IPS DF 6.9 (cell line): Measurements from ENCODE around the gene IFIT3.

Experiments used
- DNase-seq: peaks from one replicate; pipeline ENCODE4 v3.0.0-alpha.2; 2013; ENCODE audit warnings: low read depth, low spot score
- H3K27ac ChIP-seq: one replicate; pipeline ENCODE4 v1.5.1; 2013; ENCODE audit warnings: low read length, control low read depth
- H3K27me3 ChIP-seq: 2 replicates; pipeline ENCODE4 v1.6.1; 2013; ENCODE audit warnings: mild to moderate bottlenecking, low read length; ENCODE audit not compliant: control insufficient read depth, insufficient read depth
- H3K36me3 ChIP-seq: 2 replicates; pipeline ENCODE4 v1.6.1; 2013; ENCODE audit warnings: low read length; ENCODE audit not compliant: control insufficient read depth, insufficient read depth
- H3K4me1 ChIP-seq: 2 replicates; pipeline ENCODE4 v1.6.1; 2013; ENCODE audit warnings: low read length; ENCODE audit not compliant: control insufficient read depth, insufficient read depth
- H3K4me3 ChIP-seq: 2 replicates; pipeline ENCODE4 v1.5.1; 2013; ENCODE audit warnings: mild to moderate bottlenecking, low read length
- H3K9me3 ChIP-seq: 2 replicates; pipeline ENCODE4 v1.6.1; 2013; ENCODE audit warnings: low read length, inconsistent platforms; ENCODE audit not compliant: control insufficient read depth, insufficient read depth
- WGBS: extraction: QIAGEN DNeasy Blood & Tissue Kit; methylation state at CpG from one replicate; pipeline ENCODE4 v1.1.7; 2013; ENCODE audit warnings: mixed read lengths, missing lambda C conversion rate; ENCODE audit not compliant: insufficient read length, insufficient coverage; 5-methylcytosine and 5-hydroxymethylcytosine counted together

IFIT3 gene

GRCh38 chr10:89374713-89375141 lies 46.9 kb downstream of the IFIT3 start:
- Histone ChIP-seq H3K27ac (no peak overlapping the region), H3K4me1 (no peaks in the 10 kb centered on the region), H3K9me3 (no peaks in the 10 kb centered on the region), H3K27me3 (no peaks in the 10 kb centered on the region), H3K36me3 (no peaks in the 10 kb centered on the region), H3K4me3 (no peak overlapping the region)
- no peak for DNase-seq

GRCh38 chr10:89377705-89378637 lies 50.2 kb downstream of the IFIT3 start, which contains the start of gene IFIT1B:
TSS of gene IFIT1B (plus strand) at chr10:89378056. CDS start at chr10:89378136, 80 bp downstream.
- no peaks in the 10 kb centered on the region for H3K36me3 ChIP-seq

GRCh38 chr10:89379103-89379502 lies 51.3 kb downstream of the IFIT3 start:
- no peak overlapping the region for H3K27ac ChIP-seq
- DNase-seq = no peak

More at GRCh38 chr10:89377705-89378637, 50.2 kb downstream of the IFIT3 start, which contains the start of gene IFIT1B:
- Histone ChIP-seq H3K4me3 (no peak within 1 kb of the TSS), H3K4me1 (no peaks in the 10 kb centered on the region), H3K27ac (no peak within 1 kb of the TSS), H3K9me3 (no peaks in the 10 kb centered on the region), H3K27me3 (no peaks in the 10 kb centered on the region)
- WGBS = no CpG with 5 or more reads among the region's 5 CpGs
- no peak for DNase-seq

GRCh38 chr10:89382757-89383156 lies 55.0 kb downstream of the IFIT3 start:
- H3K27me3 ChIP-seq = no peaks in the 10 kb centered on the region
- H3K4me3 ChIP-seq = no peak overlapping the region
- H3K36me3 ChIP-seq = no peaks in the 10 kb centered on the region
- no CpG with 5 or more reads among the region's 1 CpG for WGBS
- no peak overlapping the region for H3K27ac ChIP-seq
- H3K4me1 ChIP-seq = no peaks in the 10 kb centered on the region
- H3K9me3 ChIP-seq = no peaks in the 10 kb centered on the region
- DNase-seq = no peak

More at GRCh38 chr10:89379103-89379502, 51.3 kb downstream of the IFIT3 start:
- Histone ChIP-seq H3K9me3 (no peaks in the 10 kb centered on the region), H3K4me1 (no peaks in the 10 kb centered on the region), H3K36me3 (no peaks in the 10 kb centered on the region), H3K4me3 (no peak overlapping the region), H3K27me3 (no peaks in the 10 kb centered on the region)

- Histone ChIP-seq H3K27me3 (no peaks in the 10 kb centered on the region), H3K36me3 (no peaks in the 10 kb centered on the region), H3K4me3 (no peak overlapping the region), H3K27ac (no peak overlapping the region), H3K9me3 (no peaks in the 10 kb centered on the region), H3K4me1 (no peaks in the 10 kb centered on the region)
- no CpG with 5 or more reads among the region's 4 CpGs for WGBS
- DNase-seq = no peak
Observed at GRCh38 chr10:89384474-89385340, 56.9 kb downstream of the IFIT3 start.

GRCh38 chr10:89388806-89389205 lies 61.0 kb downstream of the IFIT3 start:
- Histone ChIP-seq H3K36me3 (no peaks in the 10 kb centered on the region), H3K4me1 (0 out of 2 replicates have a peak, but pooled peaks cover 1% of the 10 kb centered on the region), H3K4me3 (no peak overlapping the region), H3K9me3 (no peaks in the 10 kb centered on the region), H3K27ac (no peak overlapping the region), H3K27me3 (no peaks in the 10 kb centered on the region)
- DNase-seq = no peak
- WGBS = no CpG with 5 or more reads among the region's 2 CpGs

GRCh38 chr10:89389254-89389653 lies 61.5 kb downstream of the IFIT3 start:
- no CpG with 5 or more reads among the region's 1 CpG for WGBS
- no peak overlapping the region for H3K4me3 ChIP-seq
- no peaks in the 10 kb centered on the region for H3K9me3 ChIP-seq
- 0 out of 2 replicates have a peak, but pooled peaks cover 1% of the 10 kb centered on the region for H3K4me1 ChIP-seq
- H3K27ac ChIP-seq = no peak overlapping the region
- no peaks in the 10 kb centered on the region for H3K36me3 ChIP-seq
- H3K27me3 ChIP-seq = no peaks in the 10 kb centered on the region
- DNase-seq = no peak
